ENCODE data around the gene TLCD1. TPM values are rescaled to one million over a fixed set of nuclear protein-coding genes. Genes with fewer than 3 reads are reported as not detected.
A peak's percentile ranks its signal among the peaks of the same experiment; 100 is the strongest.
"Not testable (repeated sequence)": the region's sequence is repeated elsewhere in the genome, so short reads cannot be mapped to it uniquely, and the experiment has no call there.

Gene TLCD1
- polyA plus RNA-seq, 4 donors, result 2.9 to 18.8 (median 16.3) TPM

DNA sequence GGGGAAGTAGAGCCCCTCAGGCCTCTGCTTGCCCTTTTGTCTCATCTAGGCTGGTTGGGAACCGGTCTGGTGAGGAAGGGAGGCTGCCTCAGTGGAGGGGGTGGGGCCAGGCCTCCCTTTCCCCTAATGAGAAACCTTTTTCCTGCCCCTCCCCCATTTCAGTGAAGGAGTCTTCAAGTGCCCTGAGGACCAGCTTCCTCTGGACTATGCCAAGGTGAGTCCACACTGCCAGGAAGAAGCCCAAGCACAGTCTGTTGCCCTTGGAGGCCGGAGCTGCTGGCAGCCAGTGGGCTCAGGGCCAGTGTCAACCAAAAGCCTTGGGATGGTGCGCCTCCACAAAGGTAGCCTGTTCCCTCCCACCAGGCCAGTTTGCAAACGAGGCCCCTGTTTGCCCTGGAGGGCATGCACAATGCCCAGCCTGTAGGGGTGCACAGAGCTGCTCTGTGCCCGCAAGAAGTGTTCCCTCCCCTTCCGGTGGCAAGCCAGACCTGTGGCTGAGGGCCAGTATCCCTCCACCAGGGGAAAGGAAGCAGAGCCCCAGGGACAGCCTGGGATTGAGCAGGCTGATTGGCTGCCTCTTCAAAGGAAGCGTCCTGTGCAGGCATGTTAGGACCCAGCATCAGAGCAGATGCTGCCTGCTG is 21.1 kb upstream of the TLCD1 start:
- DNase-seq (ENCODE audit: low read depth in 4 of 4, low spot score in 3 of 4), result no peak

DNA sequence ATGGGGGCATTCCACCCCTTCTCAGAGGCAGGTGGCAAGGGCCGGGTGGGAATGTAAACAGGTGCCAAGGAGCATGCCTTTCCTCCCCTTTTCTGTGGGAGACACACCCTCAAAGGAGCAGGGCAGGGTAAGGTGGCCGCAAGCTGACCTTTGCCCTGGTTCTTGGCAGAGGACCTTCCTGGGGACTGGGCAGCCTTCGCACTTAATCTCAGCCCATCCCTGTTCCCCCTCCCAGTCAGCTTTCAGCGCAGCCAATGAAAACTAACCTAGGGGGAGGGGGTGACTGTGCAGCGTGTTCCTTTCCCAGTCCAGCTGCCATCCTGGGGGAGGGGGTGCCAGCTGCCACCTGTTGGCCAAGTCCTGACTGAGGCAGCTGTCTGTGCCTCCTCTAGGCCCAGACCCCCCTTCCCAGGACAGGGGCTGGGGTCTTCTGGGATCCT is 20.6 kb upstream of the TLCD1 start:
- DNase-seq (ENCODE audit: low read depth in 4 of 4, low spot score in 3 of 4), result no peak

- DNase-seq (ENCODE audit: low read depth in 4 of 4, low spot score in 3 of 4), result peak in 1 of 4 donors; percentile 50
These were observed 19.9 kb upstream of the TLCD1 start for GRCh38 chr17:28745786-28746411.

DNA sequence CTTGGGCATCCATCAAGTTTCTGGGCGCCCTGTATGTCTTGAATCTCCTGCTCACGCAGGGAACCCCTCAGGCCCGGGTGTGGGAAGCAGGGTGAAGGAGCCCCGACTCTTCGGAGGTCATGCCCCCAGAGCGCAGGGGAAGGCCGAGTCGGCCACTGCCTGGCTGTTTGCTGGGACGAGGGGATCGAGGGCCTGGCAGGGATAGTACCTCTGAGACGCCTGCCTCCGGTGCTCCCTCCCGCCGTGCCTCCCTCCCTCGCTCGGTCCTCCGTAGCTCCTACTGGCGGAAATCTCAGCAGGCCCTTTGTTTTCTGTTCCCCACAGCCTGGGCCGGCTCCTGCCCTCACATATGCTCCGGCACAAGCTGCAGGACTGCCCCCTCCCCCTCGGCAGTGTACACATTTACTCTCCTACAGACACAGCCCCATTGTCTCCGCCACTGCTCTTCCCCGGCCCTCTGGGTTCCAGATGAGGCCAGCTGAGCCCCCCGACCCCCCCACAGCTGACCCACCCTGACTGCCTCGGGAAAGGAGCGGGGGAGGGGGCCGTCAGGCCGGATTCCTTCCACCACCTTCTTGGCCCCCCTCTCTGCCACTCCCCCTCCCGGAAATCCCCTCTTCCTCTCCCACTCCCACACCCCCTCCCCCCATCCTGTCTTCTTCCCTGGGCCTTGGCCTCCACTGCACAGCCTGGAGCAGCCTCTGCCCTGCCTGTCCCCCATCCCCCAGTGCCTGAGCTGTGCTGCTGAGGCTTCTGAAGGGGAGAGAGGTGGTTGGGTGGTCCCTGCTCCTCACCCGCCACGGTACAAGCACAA is 19.1 kb upstream of the TLCD1 start:
- peak in 1 of 4 donors; percentile 63 for DNase-seq (ENCODE audit: low read depth in 4 of 4, low spot score in 3 of 4)

GRCh38 chr17:28744104-28744971 is 18.3 kb upstream of the TLCD1 start:
- DNase-seq (ENCODE audit: low read depth in 4 of 4, low spot score in 3 of 4), result no peak

GRCh38 chr17:28743243-28744103 is 17.4 kb upstream of the TLCD1 start, which contains the start of gene TRAF4:
Gene TRAF4 (plus strand): TSS chr17:28744011. CDS start chr17:28744113, 102 bp downstream.
- DNase-seq (ENCODE audit: low read depth in 4 of 4, low spot score in 3 of 4), result peak in 3 of 4 donors; percentile 46 to 79 (median 76)

- no peak for DNase-seq (ENCODE audit: low read depth in 4 of 4, low spot score in 3 of 4)
These were observed 15.6 kb upstream of the TLCD1 start for GRCh38 chr17:28741358-28742349.

DNA sequence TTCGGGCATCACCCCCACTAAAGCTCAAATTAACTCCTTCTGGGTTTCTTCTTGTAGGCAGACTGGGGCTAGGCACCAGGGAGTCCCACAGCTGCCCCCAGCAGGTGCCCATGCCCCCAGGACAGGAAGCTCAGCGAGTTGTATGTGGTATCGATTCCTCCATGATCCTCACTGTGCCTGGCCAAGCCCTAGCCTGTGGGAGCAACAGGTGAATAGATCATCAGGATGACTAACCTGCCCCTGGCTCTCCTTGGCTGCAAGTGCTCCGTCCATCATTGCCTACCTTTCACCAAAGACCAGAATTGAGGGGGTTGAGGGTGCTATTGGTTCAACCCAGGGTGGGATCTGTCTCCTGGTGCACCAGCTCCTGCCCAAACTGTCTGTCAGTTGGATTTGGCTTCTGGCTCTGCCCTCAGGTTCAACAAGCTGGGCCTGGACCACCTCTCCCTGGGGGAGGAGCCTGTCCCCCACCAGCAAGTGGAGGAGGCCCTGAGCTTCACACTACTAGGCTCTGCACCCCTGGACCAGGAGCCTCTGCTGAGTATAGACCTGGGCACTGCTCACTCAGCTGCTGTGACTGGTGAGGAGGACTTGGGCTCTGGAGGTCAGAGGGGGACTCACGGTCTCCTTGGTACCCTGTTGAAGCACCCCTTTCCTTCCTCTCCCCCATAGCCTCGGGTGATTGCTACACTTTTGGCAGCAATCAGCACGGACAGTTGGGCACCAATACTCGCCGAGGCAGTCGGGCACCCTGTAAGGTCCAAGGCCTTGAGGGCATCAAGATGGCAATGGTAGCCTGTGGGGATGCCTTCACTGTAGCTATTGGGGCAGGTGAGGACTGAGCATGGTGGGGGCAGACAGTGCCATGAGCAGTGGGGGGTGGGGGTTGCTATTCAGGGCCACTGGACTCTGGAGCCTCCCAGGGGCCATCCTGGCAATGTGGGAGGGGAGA is 14.6 kb upstream of the TLCD1 start:
- DNase-seq (ENCODE audit: low read depth in 4 of 4, low spot score in 3 of 4), result no peak

DNA sequence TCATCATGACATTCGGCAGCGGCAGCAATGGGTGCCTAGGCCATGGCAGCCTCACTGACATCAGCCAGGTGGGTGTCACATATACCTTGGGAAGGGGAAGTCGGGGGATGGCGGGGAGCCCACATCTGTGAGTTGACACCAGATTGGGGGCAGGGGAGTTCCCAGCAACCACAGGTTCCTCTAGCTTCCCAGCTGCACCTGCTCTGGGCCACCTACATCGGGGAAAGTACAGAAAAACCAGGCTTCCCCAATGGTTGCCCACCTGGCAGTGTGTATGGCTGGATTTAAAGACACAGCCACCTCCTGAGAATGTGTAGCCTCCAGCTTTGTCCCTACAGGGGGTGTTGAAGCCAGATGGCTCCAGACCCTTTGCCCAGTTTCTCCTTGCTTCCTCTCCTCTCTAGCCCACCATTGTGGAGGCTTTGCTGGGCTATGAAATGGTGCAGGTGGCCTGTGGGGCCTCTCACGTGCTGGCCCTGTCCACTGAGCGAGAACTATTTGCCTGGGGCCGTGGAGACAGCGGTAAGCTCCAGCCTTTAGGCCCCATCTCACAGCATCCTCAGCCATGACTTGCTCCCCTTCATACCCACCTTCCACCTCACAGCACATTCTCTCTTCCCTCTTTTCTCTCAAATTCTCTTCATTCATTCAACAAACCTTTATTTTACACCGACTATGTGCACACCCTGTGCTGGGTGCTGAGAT is 12.8 kb upstream of the TLCD1 start:
- no peak for DNase-seq (ENCODE audit: low read depth in 4 of 4, low spot score in 3 of 4)

- no peak for DNase-seq (ENCODE audit: low read depth in 4 of 4, low spot score in 3 of 4)
These were observed 12.0 kb upstream of the TLCD1 start for GRCh38 chr17:28737770-28738679.

GRCh38 chr17:28737316-28737715 is 11.3 kb upstream of the TLCD1 start:
- no peak for DNase-seq (ENCODE audit: low read depth in 4 of 4, low spot score in 3 of 4)

- not testable (repeated sequence) for DNase-seq (ENCODE audit: low read depth in 4 of 4, low spot score in 3 of 4)
These were observed 10.1 kb upstream of the TLCD1 start for GRCh38 chr17:28735913-28736769.

GRCh38 chr17:28735242-28735722 is 9.2 kb upstream of the TLCD1 start:
- no peak for DNase-seq (ENCODE audit: low read depth in 4 of 4, low spot score in 3 of 4)

GRCh38 chr17:28734712-28735241 is 8.7 kb upstream of the TLCD1 start:
- no peak for DNase-seq (ENCODE audit: low read depth in 4 of 4, low spot score in 3 of 4)

All from left renal pelvis (tissue), 4 donors.